NCI-H146 treated with DMSO at 0.1 percent for 48 hours (cell line): ENCODE data around the gene SERGEF.
"Not testable (repeated sequence)": the region's sequence is repeated elsewhere in the genome, so short reads cannot be mapped to it uniquely, and the experiment has no call there.

ENCODE experiments used
- DNase-seq: peaks from one replicate; lab custom pipeline; 2025; ENCODE audit not compliant: unreplicated experiment; lab: John Stamatoyannopoulos, UW

Gene SERGEF

DNA sequence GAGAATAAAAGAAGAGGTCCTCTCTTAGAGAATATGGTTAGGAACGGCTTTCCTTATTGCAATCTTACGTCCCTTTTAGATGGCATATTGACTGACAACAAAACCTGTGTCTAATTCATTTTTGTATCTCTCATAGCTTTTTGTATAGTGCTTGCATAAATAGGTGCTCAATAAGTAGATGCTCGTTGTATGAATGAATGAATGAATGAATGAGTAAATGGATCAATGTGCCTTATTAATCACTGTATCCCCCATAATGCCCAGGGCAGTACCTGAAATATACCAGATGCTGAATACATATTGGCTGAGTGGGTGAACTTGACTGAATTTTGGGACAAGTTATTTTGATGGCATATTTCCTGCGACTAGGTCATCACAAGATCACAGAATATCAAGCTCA lies 97.9 kb downstream of the SERGEF start:
- DNase-seq: no peak

DNA sequence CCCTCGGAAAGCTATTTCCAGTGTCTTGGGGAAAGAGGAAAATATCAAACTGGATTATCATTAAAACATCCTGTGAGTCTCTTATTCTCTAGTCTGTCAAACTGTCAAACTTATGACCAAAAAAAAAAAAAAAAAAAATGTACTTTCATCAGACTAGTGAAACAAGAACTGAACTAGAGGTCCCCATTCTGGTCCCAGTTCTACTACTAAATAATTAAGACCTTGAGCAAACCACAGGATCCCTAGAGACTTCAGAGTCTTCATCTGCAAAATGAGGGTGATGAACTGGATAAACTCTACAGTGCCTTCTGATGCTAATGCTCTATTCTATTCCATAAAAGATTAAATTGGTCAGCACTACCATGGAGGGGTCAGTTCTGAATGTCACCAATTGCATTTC lies 105.8 kb downstream of the SERGEF start:
- no peak for DNase-seq

DNA sequence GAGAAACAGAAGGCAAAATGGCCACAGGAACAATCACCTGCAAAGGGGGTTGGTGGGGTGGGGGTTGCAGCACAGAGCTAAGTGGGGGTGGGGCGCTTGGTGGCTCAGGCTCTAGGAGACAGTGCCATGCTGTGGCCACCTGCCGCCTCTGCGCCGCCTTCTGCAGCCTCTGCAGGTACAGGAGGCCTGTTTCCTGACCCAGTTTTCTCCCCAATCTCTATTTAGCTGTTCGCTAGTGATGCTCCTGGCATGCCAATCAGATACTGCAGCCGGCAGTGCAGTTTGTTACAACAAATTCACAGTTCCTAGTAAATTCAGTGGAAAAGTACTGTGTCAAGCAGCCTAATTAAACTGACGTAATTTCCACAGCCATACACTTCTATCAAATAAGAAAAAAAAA lies 106.4 kb downstream of the SERGEF start:
- DNase-seq: peak; percentile 2

DNA sequence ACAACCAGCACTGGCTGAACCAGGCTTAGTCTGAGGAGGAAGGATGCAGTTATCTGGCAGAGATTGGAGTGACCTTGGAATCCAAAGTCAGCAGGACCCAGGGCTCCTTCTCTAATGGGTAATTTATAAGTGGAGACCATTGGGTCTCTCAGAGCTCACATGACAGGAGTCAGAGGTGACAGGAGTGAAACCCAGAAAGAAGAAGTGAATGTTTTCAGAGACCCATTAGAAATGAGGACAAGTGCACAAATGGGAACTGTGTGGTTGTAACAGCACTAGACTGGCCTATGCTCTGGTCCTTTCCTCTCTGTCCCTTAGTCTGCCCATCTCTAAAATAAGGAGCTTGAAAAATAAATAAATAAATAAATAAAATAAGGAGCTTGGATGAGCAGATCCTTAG lies 107.4 kb downstream of the SERGEF start:
- no peak for DNase-seq

DNA sequence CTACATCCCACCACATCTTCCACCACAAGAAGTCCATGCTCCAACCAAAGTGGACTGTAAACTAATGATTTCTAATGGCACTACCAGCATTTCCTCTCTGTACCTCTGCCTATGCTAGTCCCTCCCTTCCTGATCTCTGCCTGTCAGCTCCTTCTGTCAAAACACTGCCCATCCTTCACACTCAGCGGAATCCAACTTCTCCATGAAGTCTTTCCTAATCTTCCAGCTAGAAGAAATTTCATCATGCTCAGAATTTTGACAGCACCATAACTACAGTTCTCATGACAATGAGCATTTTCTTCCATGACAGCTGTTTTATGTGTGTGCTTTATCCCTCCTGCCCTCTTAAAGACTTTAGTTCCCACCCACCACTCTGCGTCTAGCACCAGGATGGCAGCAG lies 111.4 kb downstream of the SERGEF start:
- DNase-seq: no peak

DNA sequence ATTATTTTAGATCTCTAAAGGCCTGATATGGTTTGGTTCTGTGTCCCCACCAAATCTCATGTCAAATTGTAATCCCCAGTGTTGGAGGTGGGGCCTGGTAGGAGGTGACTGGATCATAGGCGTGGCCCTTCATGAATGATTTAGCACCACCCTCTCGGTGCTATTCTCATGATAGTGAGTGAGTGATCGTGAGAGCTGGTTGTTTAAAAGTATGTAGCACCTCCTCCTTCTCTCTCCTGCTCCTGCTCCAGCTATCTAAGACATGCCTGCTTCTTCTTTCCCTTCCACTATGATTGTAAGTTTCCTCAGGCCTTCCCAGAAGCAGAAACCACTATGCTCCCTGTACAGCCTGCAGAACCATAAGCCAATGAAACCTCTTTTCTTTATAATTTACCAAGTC lies 114.1 kb downstream of the SERGEF start:
- DNase-seq: no peak

DNA sequence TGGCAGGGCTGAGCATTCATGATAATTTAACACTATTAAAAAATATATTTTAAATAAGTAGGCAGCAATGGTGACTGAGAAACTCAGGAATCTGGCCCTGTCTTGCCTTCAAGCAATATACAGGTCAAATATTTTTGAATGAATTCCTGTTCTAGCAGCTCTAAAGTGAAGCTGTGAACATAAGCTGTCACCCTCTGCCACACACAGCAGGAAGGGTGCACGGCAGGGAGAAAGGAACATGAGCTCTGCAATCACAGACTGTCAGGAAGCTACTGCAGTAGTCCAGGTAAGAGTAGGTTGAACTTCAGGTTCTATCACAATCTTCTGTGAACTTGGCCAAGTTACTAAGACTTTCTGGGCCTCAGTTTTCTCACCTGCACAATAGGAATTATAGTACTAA lies 114.8 kb downstream of the SERGEF start:
- DNase-seq: no peak

DNA sequence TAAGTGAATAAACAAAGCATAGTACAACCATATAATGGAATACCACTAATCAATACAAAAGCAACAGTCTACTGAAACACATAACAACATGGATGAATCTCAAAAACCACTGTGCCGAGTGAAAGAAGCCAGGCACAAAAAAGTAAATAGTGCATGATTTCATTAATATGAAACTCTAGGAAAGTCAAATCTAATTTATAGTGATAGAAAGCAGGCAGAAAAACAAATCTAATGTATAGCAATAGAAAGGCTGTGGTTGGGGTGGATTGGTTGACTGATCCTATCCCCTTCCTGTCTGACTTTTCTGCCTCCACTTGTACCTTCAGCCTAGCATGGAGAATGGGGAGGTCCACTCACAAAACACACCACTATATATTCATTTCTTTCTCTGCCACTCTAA lies 115.4 kb downstream of the SERGEF start:
- no peak for DNase-seq

DNA sequence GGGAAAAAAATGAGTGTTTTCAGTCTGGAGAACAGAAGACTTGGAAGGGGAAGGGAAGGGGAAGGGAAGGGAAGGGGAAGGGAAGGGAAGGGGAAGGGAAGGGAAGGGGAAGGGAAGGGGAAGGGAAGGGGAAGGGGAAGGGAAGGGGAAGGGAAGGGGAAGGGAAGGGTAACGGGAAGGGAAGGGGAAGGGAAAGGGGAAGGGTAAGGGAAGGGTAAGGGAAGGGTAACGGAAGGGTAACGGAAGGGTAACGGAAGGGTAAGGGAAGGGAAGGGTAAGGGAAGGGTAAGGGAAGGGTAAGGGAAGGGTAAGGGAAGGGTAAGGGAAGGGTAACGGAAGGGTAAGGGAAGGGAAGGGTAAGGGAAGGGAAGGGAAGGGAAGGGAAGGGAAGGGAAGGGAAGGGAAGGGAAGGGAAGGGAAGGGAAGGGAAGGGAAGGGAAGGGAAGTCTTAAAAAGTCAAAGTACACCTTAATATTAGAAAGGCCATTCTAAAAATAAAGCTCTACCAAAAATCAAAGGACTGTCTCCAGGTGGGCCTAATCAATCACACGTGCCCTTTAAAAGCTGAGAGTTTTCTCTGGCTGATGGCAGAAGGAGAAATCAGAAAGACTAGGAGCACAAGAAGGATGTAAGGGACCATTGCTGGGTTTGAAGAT lies 116.2 kb downstream of the SERGEF start:
- not testable (repeated sequence) for DNase-seq

DNA sequence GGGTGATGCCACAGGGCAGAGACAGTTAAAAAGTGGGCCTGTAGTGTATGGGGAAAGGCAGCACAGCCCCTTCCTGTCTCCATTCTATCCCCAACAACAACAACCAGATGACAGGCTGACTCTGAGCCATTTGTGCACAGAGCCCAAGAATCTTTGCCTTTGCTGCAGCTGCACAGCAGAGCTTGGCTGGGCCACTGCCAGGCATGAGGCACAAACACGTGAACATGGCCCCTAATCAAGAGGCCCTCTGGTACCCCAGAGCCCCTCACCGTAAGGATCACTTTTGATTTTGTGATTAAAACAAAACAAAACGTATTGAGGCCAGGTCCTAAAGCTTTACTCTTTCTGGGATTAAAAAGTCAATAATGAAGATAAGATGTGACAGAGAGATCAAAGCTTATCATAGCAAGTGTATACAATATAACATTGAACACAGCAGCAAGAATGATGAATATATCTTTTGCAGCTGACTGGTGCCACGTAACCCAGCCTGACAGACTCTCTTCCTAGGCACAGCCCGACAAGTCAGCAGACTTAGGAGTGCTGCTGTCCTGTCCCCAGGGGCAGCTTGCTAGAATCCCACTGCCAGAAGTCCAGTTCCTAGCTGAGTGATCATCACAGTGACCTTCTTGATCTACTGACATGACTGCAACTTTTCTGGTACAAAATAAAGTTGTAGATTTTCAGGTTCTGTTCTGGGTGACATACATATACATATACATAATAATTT lies 117.8 kb downstream of the SERGEF start:
- no peak for DNase-seq

DNA sequence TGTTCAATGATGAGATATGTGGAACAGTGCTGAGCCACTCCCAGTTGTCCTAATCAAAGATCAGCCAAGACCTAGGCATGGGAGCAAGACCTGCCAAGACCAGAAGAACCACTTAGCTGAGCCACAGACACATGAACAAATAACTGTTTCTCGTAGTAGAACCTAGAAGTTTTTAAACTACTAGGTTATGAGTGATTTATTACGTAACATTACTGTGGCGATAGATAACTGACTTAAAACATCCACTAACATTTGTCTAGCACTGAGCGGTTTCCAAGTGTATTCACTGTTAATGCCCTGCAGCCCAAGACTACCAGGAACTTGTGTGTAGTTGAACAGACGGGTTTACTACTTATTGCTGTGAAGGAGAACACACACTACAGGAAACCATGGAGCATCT lies 120.4 kb downstream of the SERGEF start:
- no peak for DNase-seq

DNA sequence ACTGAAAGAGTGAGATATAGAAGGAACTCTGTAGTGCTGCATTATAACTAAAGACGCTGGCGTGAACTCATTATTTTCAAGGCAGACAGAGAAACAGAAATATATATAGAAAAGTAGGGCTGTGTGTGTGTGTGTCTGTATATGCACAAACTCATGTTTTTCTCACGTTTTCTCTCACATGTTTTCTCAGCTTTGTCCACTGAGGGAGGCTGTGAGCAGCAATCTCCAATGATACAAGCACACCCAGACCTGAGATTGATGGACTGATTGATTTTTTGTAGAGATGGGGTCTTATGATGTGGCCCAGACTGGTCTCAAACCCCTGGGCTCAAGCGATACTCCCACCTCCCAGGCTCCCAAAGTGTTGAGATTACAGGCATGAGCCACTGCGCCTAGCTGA lies 122.5 kb downstream of the SERGEF start:
- no peak for DNase-seq

DNA sequence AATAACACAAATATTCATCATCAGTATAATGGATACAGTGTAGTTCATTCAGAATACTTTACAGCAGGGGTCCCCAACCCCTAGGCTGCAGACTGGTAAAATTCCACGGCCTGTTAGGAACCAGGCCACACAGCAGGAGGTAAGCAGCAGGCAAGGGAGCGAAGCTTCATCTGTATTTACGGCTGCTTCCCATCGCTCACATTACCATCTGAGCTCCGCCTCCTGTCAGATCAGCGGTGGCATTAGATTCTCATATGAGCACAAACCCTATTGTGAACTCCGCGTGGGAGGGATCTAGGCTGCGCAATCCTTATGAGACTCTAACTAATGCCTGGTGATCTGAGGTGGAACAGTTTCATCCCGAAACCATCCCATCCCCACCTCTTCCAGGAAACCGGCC lies 125.1 kb downstream of the SERGEF start:
- DNase-seq: no peak

DNA sequence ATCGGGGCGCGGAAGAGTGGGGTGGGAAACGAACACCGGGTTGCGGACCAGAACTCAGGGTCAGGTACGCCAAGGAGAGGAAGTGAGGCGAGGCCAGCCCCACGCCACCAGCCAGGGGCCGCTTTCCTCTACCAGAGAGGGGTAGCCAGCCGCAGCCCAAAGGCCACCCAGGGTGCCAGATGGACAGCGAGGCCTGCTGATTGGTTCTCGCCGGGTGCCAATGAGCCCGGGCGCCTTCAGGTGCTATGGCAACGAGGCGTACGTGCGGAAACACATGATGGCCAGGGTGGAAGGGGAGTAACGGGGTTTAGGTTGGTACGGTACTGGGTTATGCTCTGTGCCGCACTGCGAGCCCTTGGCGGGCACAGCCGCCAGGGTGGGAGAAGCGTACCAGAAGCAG lies 128.9 kb downstream of the SERGEF start:
- no peak for DNase-seq

DNA sequence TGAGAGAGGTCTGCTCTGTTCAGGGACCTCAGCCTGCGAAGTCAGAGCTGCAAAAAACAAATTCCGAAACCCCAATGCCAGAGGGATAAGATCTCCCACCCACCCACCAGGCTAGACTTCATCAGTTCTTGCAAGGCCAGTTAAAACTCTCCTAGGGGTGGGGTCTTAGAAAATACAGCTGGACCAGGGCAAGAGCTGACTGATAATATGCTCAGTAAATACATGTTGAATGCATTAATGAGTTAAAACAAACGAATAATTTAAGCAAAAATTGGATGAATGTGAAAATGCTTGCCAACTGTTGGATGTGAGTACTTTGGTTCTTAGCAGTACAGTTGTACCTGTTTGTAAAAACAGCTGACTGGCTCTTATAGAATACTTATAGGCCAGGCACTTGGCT lies 129.8 kb downstream of the SERGEF start:
- no peak for DNase-seq

DNA sequence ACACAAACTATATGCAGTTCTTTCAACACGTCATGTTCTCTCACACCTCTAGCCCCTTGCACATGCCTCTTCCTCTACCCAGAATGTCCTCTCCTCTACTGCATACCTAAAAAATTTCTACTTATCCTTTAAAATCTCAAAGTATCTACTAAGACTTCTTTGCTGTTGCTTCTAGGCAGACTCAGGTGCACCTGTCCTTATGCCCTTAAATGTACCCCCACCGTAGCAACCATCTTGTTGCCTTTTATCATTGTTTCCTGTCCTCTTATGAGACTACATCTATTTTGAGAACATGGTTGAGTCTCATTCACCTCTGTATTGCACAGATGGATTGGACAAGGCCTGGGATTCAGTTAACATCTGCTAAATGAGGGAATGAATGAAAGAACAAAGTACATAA lies 134.1 kb downstream of the SERGEF start:
- DNase-seq: no peak

DNA sequence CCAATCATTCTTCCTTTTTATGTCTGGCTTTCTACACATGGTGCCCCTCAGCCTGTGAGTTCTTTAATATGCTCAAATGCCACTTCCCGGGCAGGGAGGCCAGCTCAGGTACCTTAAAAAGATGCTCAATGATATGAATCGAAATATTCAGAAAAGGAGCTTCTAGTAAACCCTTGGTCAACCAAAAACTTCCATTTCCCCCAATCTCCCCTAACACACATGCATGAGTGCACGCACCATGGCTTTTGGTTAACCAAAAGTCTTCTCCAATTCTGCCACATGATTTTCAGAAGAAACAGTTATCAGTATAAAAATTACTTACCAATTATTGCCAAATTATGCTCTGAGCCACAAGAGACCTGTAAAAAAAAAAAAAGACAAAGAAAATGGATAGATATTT lies 135.0 kb downstream of the SERGEF start:
- DNase-seq: no peak

DNA sequence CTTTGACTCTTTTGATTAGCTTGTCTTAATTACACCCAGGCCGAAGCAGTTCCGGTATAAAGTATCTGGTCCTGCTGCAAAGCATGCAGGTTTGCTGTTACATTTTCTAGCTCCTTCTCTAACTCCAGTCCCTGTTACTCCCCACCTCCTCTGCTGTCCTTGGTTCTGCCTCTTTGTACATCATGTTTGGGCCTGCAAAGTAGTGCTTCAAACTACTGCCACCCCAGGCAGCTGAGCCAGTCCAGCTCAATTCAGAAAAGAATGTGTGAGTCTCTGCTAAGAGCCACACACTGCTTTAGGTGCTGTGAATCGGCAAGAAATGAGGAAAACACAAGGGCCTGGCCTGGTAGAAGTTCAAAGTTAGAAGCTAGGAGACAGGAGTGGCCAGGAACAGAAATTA lies 136.0 kb downstream of the SERGEF start:
- DNase-seq: no peak

DNA sequence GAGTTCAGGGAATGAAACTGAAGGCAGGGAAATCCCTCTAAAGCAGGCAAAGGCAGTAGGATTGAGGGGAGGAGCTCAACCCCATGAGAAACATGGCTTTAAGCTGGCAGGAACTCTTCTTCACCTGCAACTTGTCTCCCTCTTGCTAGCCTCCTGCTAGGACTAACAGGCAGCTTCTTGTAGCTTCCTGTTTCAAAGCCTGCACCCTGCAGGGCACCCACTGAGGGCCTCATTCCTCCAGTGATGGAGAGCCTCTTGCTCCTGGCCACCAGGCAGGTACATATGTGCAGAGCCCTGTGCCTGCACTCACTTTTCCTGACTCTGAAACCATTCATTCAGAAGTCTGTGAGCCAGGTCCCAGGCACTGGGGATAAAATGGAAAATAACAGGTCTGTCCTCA lies 137.0 kb downstream of the SERGEF start:
- no peak for DNase-seq

DNA sequence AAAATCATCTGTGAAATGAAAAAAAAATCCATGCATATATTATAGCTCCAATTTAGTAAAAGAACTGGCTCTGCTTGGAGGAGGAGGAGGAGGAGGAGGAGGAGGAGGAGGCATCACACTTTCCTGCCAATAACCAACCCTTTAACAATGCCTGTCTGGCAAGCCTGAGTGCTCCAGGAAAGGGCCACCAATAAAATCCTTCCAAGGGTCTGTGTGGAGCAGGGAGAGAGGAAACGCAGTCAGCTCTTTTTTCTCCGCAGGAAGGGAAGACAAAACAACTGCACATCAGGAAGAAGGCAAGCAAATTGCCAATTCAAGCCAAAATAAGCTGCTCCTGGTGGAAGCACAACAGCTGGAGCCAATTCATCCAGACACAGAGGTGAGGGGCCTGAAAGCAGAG lies 139.3 kb downstream of the SERGEF start:
- DNase-seq: no peak

DNA sequence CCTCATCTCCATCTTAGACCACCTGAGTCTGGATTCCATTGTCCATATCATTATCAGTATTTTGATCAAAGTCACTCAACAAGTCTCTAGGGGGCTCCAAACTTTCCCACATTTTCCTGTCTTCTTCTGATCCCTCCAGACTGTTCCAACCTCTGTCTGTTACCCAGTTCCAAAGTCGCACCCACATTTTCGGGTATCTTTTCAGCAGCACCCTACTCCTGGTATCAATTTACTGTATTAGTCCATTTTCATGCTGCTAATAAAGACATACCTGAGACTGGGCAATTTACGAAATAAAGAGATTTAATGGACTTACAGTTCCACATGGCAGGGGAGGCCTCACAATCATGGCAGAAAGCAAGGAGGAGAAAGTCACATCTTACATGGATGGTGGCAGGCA lies 144.4 kb downstream of the SERGEF start:
- DNase-seq: not testable (repeated sequence)

DNA sequence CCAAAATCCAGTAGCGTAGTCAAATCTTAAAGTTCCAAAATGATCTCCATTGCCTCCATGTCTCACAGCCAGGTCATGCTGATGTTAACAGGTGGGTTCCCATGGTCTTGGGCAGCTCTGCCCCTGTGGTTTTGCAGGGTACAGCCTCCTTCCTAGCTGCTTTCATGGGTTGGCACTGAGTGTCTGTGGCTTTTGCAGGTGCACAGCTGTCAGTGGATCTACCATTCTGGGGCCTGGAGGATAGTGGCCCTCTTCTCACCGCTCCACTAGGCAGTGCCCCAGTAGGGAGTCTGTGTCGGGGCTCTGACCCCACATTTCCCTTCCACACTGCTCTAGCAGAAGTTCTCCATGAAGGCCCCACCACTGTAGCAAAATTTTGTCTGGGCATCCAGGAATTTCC lies 145.5 kb downstream of the SERGEF start:
- DNase-seq: no peak
